ENCODE results near the gene TBX1. TPM values are rescaled to one million over a fixed set of nuclear protein-coding genes. Genes with fewer than 3 reads are reported as not detected.

Gene TBX1
- total and polyA plus RNA-seq, 2 of the 13 experiments (the other 11 are each of a cell fraction or from before 2014, with no cell fraction given): not detected

DNA sequence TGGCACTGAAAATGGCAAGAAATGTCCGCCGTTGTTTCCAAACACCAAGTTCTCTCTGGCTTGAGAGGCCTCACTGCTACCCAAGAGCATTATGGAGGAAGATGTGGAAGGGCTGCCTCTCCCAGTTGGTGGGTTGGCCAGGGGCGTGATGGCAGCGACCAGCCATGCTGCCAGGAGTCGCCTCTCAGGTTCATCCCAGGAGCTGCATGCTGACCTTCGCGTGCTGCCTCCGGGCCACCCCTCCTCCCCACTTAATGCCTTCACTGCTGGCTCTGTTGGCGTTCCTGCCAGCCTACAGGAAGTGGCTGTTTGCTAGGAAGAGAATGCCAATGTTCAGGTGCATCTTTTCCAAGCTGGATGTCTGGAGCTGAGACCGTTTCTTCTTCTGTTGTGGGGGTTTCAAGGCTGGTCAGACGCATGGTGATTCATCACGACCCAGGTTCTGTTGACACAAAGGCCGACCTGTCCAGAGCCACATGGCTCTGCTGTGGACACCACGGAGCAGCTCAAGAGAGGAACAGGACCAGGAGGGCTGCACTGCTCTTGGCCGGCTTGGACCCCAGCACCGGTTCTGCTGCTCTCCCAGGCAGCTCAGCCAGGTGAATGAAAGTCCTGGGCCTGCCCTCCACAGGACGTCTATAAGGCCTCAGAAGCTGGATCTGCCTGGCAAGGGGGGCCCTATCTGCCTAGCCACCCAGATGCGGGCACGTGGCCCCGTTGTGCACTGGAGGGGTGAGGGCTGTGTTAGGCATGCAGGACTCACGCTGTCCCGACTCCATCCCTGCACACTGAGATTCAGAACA lies 25.1 kb downstream of the TBX1 start (continued):
- TF ChIP-seq SATB2 (CRISPR knock-in tag; IDR thresholded peaks at IDR 0.05) (no peak), HNRNPK (IDR thresholded peaks at IDR 0.05; ENCODE audit: low read depth, low read length, poor library complexity, severe bottlenecking) (no peak), NFKB2 (CRISPR knock-in tag; IDR thresholded peaks at IDR 0.05; ENCODE audit: borderline replicate concordance) (peak; percentile 21; the same call in 1 of the 2 replicates), SALL1 (CRISPR knock-in tag; IDR thresholded peaks at IDR 0.05) (peak; percentile 36; the same call in 1 of the 2 replicates), KDM2A (CRISPR knock-in tag; IDR thresholded peaks at IDR 0.05; ENCODE audit: borderline replicate concordance, low read depth) (peak; percentile 32; the same call in 1 of the 2 replicates)
- TF ChIP-seq, protein P1, sequence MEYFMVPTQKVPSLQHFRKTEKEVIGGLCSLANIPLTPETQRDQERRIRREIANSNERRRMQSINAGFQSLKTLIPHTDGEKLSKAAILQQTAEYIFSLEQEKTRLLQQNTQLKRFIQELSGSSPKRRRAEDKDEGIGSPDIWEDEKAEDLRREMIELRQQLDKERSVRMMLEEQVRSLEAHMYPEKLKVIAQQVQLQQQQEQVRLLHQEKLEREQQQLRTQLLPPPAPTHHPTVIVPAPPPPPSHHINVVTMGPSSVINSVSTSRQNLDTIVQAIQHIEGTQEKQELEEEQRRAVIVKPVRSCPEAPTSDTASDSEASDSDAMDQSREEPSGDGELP (IDR thresholded peaks at IDR 0.05; ENCODE audit: borderline replicate concordance, low read depth): no peak

DNA sequence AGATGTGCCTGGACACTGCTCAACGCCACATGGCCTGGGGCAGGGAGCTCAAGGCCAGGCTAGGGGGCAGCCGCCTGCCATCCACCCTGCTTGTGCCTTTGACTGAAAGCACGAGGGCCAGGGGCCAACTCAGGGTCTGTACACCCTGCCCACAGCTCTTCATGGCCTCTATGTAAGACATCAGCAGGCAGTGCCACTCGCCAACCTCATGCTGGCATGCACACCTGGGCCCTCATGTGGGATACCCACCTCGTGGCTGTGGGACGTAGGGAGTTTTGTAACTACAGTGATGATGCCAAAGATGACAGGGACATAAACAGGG lies 25.6 kb downstream of the TBX1 start:
- H3K36me3 ChIP-seq (replicated peaks in 1 of 2; ENCODE audit: control insufficient read depth in 1 of 2, insufficient read depth in 2 of 2, low read length in 2 of 2): no peaks in the 10 kb centered on the region
- no peak overlapping the region for H3K27ac ChIP-seq (ENCODE audit: extremely low read length, insufficient read depth, low read length)
- H3K27me3 ChIP-seq (ENCODE audit: control insufficient read depth in 1 of 2, insufficient read depth in 2 of 2, low read length in 2 of 2): peaks cover 0 to 15% of the 10 kb centered on the region in 2 experiments; a peak in 1 of 5 replicates
- H3K4me3 ChIP-seq (replicated peaks in 1 of 3; ENCODE audit: insufficient read depth in 1 of 3, low read depth in 2 of 3, low read length in 3 of 3): no peak overlapping the region
- POLR2A ChIA-PET: no interaction called here
- intact Hi-C loops (cut with micrococcal nuclease; ENCODE audit: unreplicated experiment): no loop called here
- no peaks in the 10 kb centered on the region for H4K20me1 ChIP-seq (ENCODE audit: insufficient read depth, low read length)
- DNase-seq (ENCODE audit: low spot score) (no peak), FAIRE-seq (no peak), ATAC-seq (peak; percentile 20; the same call in 2 of the 3 replicates)
- H3K79me2 ChIP-seq (ENCODE audit: insufficient read depth, low read length): no peaks in the 10 kb centered on the region
- in situ Hi-C loops (cut with HindIII; ENCODE audit: extremely low pct_ligation_motif_present, low pct_unique_long_range_greater_than_20kb): no loop called here
- no peak overlapping the region for H3K4me2 ChIP-seq (ENCODE audit: low read depth, low read length)
- TF ChIP-seq, protein P2, sequence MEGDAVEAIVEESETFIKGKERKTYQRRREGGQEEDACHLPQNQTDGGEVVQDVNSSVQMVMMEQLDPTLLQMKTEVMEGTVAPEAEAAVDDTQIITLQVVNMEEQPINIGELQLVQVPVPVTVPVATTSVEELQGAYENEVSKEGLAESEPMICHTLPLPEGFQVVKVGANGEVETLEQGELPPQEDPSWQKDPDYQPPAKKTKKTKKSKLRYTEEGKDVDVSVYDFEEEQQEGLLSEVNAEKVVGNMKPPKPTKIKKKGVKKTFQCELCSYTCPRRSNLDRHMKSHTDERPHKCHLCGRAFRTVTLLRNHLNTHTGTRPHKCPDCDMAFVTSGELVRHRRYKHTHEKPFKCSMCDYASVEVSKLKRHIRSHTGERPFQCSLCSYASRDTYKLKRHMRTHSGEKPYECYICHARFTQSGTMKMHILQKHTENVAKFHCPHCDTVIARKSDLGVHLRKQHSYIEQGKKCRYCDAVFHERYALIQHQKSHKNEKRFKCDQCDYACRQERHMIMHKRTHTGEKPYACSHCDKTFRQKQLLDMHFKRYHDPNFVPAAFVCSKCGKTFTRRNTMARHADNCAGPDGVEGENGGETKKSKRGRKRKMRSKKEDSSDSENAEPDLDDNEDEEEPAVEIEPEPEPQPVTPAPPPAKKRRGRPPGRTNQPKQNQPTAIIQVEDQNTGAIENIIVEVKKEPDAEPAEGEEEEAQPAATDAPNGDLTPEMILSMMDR (CRISPR knock-in tag; IDR thresholded peaks at IDR 0.05): peak; percentile 47
- TF ChIP-seq, protein P3, sequence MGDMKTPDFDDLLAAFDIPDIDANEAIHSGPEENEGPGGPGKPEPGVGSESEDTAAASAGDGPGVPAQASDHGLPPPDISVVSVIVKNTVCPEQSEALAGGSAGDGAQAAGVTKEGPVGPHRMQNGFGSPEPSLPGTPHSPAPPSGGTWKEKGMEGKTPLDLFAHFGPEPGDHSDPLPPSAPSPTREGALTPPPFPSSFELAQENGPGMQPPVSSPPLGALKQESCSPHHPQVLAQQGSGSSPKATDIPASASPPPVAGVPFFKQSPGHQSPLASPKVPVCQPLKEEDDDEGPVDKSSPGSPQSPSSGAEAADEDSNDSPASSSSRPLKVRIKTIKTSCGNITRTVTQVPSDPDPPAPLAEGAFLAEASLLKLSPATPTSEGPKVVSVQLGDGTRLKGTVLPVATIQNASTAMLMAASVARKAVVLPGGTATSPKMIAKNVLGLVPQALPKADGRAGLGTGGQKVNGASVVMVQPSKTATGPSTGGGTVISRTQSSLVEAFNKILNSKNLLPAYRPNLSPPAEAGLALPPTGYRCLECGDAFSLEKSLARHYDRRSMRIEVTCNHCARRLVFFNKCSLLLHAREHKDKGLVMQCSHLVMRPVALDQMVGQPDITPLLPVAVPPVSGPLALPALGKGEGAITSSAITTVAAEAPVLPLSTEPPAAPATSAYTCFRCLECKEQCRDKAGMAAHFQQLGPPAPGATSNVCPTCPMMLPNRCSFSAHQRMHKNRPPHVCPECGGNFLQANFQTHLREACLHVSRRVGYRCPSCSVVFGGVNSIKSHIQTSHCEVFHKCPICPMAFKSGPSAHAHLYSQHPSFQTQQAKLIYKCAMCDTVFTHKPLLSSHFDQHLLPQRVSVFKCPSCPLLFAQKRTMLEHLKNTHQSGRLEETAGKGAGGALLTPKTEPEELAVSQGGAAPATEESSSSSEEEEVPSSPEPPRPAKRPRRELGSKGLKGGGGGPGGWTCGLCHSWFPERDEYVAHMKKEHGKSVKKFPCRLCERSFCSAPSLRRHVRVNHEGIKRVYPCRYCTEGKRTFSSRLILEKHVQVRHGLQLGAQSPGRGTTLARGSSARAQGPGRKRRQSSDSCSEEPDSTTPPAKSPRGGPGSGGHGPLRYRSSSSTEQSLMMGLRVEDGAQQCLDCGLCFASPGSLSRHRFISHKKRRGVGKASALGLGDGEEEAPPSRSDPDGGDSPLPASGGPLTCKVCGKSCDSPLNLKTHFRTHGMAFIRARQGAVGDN (CRISPR knock-in tag; IDR thresholded peaks at IDR 0.05): peak; percentile 5; the same call in 1 of the 2 replicates
- TF ChIP-seq, protein P4, sequence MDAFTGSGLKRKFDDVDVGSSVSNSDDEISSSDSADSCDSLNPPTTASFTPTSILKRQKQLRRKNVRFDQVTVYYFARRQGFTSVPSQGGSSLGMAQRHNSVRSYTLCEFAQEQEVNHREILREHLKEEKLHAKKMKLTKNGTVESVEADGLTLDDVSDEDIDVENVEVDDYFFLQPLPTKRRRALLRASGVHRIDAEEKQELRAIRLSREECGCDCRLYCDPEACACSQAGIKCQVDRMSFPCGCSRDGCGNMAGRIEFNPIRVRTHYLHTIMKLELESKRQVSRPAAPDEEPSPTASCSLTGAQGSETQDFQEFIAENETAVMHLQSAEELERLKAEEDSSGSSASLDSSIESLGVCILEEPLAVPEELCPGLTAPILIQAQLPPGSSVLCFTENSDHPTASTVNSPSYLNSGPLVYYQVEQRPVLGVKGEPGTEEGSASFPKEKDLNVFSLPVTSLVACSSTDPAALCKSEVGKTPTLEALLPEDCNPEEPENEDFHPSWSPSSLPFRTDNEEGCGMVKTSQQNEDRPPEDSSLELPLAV (CRISPR knock-in tag; conservative IDR thresholded peaks at IDR 0.05; ENCODE audit: low read depth): no peak
- no peak for TF ChIP-seq JDP2 (CRISPR knock-in tag; IDR thresholded peaks at IDR 0.05; ENCODE audit: borderline replicate concordance)
- H3K9me3 ChIP-seq (ENCODE audit: low read length): no peaks in the 10 kb centered on the region
- 37% methylated on average over 5 of the region's 6 CpGs for WGBS (ENCODE audit: low lambda C conversion rate)
- CTCF ChIA-PET (ENCODE audit: low intra/inter-chr PET ratio, low total read pairs): no interaction called here
- no peak overlapping the region for H3K9ac ChIP-seq (ENCODE audit: insufficient read depth, low read depth, low read length)
- peaks cover 14% of the 10 kb centered on the region for H3K4me1 ChIP-seq (ENCODE audit: insufficient read depth, low read length)
- no TSS peak for BruUV-seq (replicated peaks)
- H2AFZ ChIP-seq (ENCODE audit: low read length): no peak overlapping the region
